HepG2 (cell line): ENCODE measurements around the gene CTDSP2. TPM values are rescaled to one million over a fixed set of nuclear protein-coding genes. Genes with fewer than 3 reads are reported as not detected.

ENCODE experiments used
- ETV5 ChIP-seq: IDR thresholded peaks from 2 replicates; pipeline ENCODE4 v1.6.1; 2018; ENCODE audit warnings: missing biosample characterization, missing genetic modification reagents, inconsistent platforms, borderline replicate concordance
- HOXA5 ChIP-seq: sonication (generic); formaldehyde crosslinking; IDR thresholded peaks from 2 replicates; pipeline ENCODE4 v1.4.0; 2020; ENCODE audit warnings: missing genetic modification reagents
- KDM2A ChIP-seq: sonication (generic); formaldehyde crosslinking; IDR thresholded peaks from 2 replicates; pipeline ENCODE4 v1.4.0; 2020; ENCODE audit warnings: low read depth, missing genetic modification reagents, borderline replicate concordance
- KDM4B ChIP-seq: sonication (generic); formaldehyde crosslinking; IDR thresholded peaks from 2 replicates; pipeline ENCODE4 v1.4.0; 2020; ENCODE audit warnings: missing genetic modification reagents
- KLF12 ChIP-seq: sonication (generic); formaldehyde crosslinking; IDR thresholded peaks from 2 replicates; pipeline ENCODE4 v1.4.0; 2020; ENCODE audit warnings: missing genetic modification reagents, borderline replicate concordance
- LCORL ChIP-seq, 2 experiments: fragments of 450-650 bp in 1 of 2; sonication (generic) in 1 of 2; formaldehyde crosslinking in 1 of 2; IDR thresholded peaks; 2 replicates each; pipeline versions ENCODE4 v1.5.0 to v1.6.1; 2017 to 2020; ENCODE audit warnings: antibody characterized with exemption in 1 of 2, missing genetic modification reagents in 1 of 2
- MAZ ChIP-seq, 2 experiments: sonication (generic) in 1 of 2; formaldehyde crosslinking in 1 of 2; IDR thresholded peaks; 2 replicates each; pipeline versions ENCODE4 v1.5.0 to v1.6.1; 2012 to 2020; ENCODE audit warnings: low read depth in 2 of 2, mild to moderate bottlenecking in 2 of 2, borderline replicate concordance in 1 of 2, improper control_type of control experiment in 1 of 2, low read length in 1 of 2, missing genetic modification reagents in 1 of 2, moderate library complexity in 1 of 2
- NFKB2 ChIP-seq: sonication (generic); formaldehyde crosslinking; IDR thresholded peaks from 2 replicates; pipeline ENCODE4 v1.4.0; 2020; ENCODE audit warnings: missing genetic modification reagents, borderline replicate concordance
- PHF21A ChIP-seq: sonication (generic); formaldehyde crosslinking; IDR thresholded peaks from 2 replicates; pipeline ENCODE4 v1.5.0; 2020; ENCODE audit warnings: mild to moderate bottlenecking, missing genetic modification reagents
- SALL1 ChIP-seq: sonication (generic); formaldehyde crosslinking; IDR thresholded peaks from 2 replicates; pipeline ENCODE4 v1.8.0; 2022; ENCODE audit warnings: mild to moderate bottlenecking, missing genetic modification reagents
- SKI ChIP-seq: fragments of 450-650 bp; IDR thresholded peaks from one replicate; pipeline ENCODE4 v1.6.1; 2018; ENCODE audit warnings: mild to moderate bottlenecking; ENCODE audit not compliant: partially characterized antibody
- SUZ12 ChIP-seq: fragments of 150-350 bp; IDR thresholded peaks from 2 replicates; pipeline ENCODE4 v1.6.1; 2014; ENCODE audit warnings: low read depth, low read length
- ZNF121 ChIP-seq: sonication (generic); formaldehyde crosslinking; IDR thresholded peaks from 2 replicates; pipeline ENCODE4 v1.5.0; 2020; ENCODE audit warnings: mild to moderate bottlenecking, missing genetic modification reagents
- ZNF331 ChIP-seq: sonication (generic); formaldehyde crosslinking; IDR thresholded peaks from 2 replicates; pipeline ENCODE4 v1.4.0; 2020; ENCODE audit warnings: missing genetic modification reagents
- ZNF547 ChIP-seq: sonication (generic); formaldehyde crosslinking; IDR thresholded peaks from 2 replicates; pipeline ENCODE4 v1.5.1; 2020; ENCODE audit warnings: mild to moderate bottlenecking, missing genetic modification reagents
- ZNF562 ChIP-seq: sonication (generic); formaldehyde crosslinking; IDR thresholded peaks from 2 replicates; pipeline ENCODE4 v1.8.0; 2022; ENCODE audit warnings: missing genetic modification reagents, borderline replicate concordance
- polyA plus RNA-seq, 8 experiments: library from polyadenylated mRNA; depleted of rRNA in 3 of 8; stranded (reverse) in 7 of 8; unstranded in 1 of 8; fragments of >200 nt; fragmentation: Illumina TruSeq in 4 of 8; extraction: Trizol in 4 of 8; gene quantifications; 2 replicates each; pipeline versions ENCODE4 v1.2.1 to v1.2.3, GENCODE V29; 2011 to 2016; ENCODE audit warnings: low read depth in 4 of 8, missing spikeins in 1 of 8, mixed read lengths in 1 of 8; ENCODE audit not compliant: insufficient read depth in 1 of 8
- total RNA-seq, 5 experiments: library from RNA; depleted of rRNA; stranded (reverse); fragments of >200 nt; fragmentation: Illumina TruSeq; extraction: Trizol; gene quantifications; 2 replicates each; pipeline ENCODE4 v1.2.3, GENCODE V29; 2016; ENCODE audit warnings: low read depth in 1 of 5
- TF ChIP-seq, protein P1 (sequence below): sonication (generic); formaldehyde crosslinking; IDR thresholded peaks from 2 replicates; pipeline ENCODE4 v1.4.0; 2020; ENCODE audit warnings: mild to moderate bottlenecking, missing genetic modification reagents
- TF ChIP-seq, protein P2 (sequence below): sonication (generic); formaldehyde crosslinking; IDR thresholded peaks from 2 replicates; pipeline ENCODE4 v1.4.0; 2020; ENCODE audit warnings: missing genetic modification reagents
- TF ChIP-seq, protein P3 (sequence below): sonication (generic); formaldehyde crosslinking; IDR thresholded peaks from 2 replicates; pipeline ENCODE4 v1.8.0; 2022; ENCODE audit warnings: mild to moderate bottlenecking, missing genetic modification reagents, moderate library complexity
- TF ChIP-seq, protein P4 (sequence below): IDR thresholded peaks from 2 replicates; pipeline ENCODE4 v1.6.1; 2012; ENCODE audit warnings: inconsistent platforms
- TF ChIP-seq, protein P5 (sequence below): sonication (generic); formaldehyde crosslinking; conservative IDR thresholded peaks from 2 replicates; pipeline ENCODE4 v1.8.0; 2022; ENCODE audit warnings: low read depth, missing genetic modification reagents
- TF ChIP-seq, protein P6 (sequence below): sonication (generic); formaldehyde crosslinking; IDR thresholded peaks from 2 replicates; pipeline ENCODE4 v1.9.0; 2022; ENCODE audit warnings: missing genetic modification reagents, mild to moderate bottlenecking, borderline replicate concordance

The CTDSP2 gene
- total and polyA plus RNA-seq, 2 of the 13 experiments (the other 11 are each of a cell fraction or from before 2014, with no cell fraction given): 38.1 to 82.5 TPM

DNA sequence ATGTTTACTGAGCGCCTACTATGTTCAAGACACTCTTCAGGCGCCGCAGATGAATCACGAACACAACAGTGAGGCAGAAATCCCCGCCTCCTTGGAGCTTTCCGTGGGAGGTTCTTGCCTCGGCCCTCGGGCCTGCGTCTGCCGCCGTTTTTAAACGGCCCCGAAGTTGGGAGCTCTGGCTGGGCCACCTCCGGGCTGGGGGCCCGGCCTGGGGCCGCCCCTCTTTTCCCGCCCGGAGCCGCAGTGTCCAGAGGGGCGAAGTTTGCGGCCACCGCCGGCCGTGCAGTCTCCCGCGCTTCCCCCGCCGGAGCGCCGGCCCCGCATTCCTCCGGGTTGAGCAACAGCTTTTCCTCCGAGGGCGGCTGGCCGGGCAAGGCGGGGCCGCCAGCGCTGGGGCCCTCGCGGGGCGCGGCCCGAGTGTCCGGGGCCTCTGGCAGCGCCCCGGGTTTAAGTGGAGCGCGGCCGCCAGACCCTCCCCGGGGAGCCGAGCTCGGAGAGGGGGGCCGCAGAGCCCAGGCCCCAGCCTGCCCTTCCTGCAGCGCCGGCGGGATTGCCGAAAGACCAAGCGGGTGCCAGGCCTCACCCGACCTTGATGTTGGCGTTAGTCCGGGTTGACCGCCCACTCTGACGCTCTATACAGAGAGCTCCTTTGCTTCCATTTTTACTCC lies 18.7 kb upstream of the CTDSP2 start (continued):
- TF ChIP-seq MAZ (IDR thresholded peaks at IDR 0.05; ENCODE audit: borderline replicate concordance, low read depth, low read length) (no peak; the same call in 1 of the 2 replicates), MAZ (CRISPR knock-in tag; IDR thresholded peaks at IDR 0.05; ENCODE audit: low read depth) (0 out of 2 replicates have a peak, but pooled peaks have one; percentile 40), KLF12 (CRISPR knock-in tag) (peak; percentile 48; the same call in 1 of the 2 replicates), NFKB2 (CRISPR knock-in tag) (peak; percentile 22; the same call in 1 of the 2 replicates), PHF21A (CRISPR knock-in tag) (0 out of 2 replicates have a peak, but pooled peaks have one; percentile 50), SUZ12 (no peak), ZNF547 (CRISPR knock-in tag) (peak; percentile 71; the same call in 1 of the 2 replicates), SALL1 (CRISPR knock-in tag) (peak; percentile 43; the same call in 1 of the 2 replicates), HOXA5 (CRISPR knock-in tag) (0 out of 2 replicates have a peak, but pooled peaks have one; percentile 17), KDM4B (CRISPR knock-in tag) (no peak), ZNF562 (CRISPR knock-in tag) (no peak), ETV5 (CRISPR knock-in tag) (peak; percentile 31; the same call in 1 of the 2 replicates), KDM2A (0 out of 2 replicates have a peak, but pooled peaks have one; percentile 52), ZNF331 (CRISPR knock-in tag) (peak; percentile 15; the same call in 1 of the 2 replicates), SKI (peak; percentile 38), ZNF121 (CRISPR knock-in tag) (peak; percentile 38; the same call in 1 of the 2 replicates), LCORL (IDR thresholded peaks at IDR 0.05) (no peak), LCORL (CRISPR knock-in tag; IDR thresholded peaks at IDR 0.05) (peak; percentile 71; the same call in 1 of the 2 replicates)
- TF ChIP-seq, protein P1, sequence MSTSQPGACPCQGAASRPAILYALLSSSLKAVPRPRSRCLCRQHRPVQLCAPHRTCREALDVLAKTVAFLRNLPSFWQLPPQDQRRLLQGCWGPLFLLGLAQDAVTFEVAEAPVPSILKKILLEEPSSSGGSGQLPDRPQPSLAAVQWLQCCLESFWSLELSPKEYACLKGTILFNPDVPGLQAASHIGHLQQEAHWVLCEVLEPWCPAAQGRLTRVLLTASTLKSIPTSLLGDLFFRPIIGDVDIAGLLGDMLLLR (CRISPR knock-in tag): no peak
- TF ChIP-seq, protein P2, sequence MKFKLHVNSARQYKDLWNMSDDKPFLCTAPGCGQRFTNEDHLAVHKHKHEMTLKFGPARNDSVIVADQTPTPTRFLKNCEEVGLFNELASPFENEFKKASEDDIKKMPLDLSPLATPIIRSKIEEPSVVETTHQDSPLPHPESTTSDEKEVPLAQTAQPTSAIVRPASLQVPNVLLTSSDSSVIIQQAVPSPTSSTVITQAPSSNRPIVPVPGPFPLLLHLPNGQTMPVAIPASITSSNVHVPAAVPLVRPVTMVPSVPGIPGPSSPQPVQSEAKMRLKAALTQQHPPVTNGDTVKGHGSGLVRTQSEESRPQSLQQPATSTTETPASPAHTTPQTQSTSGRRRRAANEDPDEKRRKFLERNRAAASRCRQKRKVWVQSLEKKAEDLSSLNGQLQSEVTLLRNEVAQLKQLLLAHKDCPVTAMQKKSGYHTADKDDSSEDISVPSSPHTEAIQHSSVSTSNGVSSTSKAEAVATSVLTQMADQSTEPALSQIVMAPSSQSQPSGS (CRISPR knock-in tag): 0 out of 2 replicates have a peak, but pooled peaks have one; percentile 12
- TF ChIP-seq, protein P3, sequence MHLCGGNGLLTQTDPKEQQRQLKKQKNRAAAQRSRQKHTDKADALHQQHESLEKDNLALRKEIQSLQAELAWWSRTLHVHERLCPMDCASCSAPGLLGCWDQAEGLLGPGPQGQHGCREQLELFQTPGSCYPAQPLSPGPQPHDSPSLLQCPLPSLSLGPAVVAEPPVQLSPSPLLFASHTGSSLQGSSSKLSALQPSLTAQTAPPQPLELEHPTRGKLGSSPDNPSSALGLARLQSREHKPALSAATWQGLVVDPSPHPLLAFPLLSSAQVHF: no peak
- TF ChIP-seq, protein P4, sequence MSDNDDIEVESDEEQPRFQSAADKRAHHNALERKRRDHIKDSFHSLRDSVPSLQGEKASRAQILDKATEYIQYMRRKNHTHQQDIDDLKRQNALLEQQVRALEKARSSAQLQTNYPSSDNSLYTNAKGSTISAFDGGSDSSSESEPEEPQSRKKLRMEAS: peak; percentile 46
- TF ChIP-seq, protein P5, sequence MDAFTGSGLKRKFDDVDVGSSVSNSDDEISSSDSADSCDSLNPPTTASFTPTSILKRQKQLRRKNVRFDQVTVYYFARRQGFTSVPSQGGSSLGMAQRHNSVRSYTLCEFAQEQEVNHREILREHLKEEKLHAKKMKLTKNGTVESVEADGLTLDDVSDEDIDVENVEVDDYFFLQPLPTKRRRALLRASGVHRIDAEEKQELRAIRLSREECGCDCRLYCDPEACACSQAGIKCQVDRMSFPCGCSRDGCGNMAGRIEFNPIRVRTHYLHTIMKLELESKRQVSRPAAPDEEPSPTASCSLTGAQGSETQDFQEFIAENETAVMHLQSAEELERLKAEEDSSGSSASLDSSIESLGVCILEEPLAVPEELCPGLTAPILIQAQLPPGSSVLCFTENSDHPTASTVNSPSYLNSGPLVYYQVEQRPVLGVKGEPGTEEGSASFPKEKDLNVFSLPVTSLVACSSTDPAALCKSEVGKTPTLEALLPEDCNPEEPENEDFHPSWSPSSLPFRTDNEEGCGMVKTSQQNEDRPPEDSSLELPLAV (CRISPR knock-in tag): no peak
- TF ChIP-seq, protein P6, sequence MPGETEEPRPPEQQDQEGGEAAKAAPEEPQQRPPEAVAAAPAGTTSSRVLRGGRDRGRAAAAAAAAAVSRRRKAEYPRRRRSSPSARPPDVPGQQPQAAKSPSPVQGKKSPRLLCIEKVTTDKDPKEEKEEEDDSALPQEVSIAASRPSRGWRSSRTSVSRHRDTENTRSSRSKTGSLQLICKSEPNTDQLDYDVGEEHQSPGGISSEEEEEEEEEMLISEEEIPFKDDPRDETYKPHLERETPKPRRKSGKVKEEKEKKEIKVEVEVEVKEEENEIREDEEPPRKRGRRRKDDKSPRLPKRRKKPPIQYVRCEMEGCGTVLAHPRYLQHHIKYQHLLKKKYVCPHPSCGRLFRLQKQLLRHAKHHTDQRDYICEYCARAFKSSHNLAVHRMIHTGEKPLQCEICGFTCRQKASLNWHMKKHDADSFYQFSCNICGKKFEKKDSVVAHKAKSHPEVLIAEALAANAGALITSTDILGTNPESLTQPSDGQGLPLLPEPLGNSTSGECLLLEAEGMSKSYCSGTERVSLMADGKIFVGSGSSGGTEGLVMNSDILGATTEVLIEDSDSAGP (CRISPR knock-in tag): peak; percentile 37; the same call in 1 of the 2 replicates
